ENCODE results near the gene RGS16. TPM values are rescaled to one million over a fixed set of nuclear protein-coding genes. Genes with fewer than 3 reads are reported as not detected.

The RGS16 gene
- total RNA-seq, 1 donor from 2014 or later, result 0.98 TPM

DNA sequence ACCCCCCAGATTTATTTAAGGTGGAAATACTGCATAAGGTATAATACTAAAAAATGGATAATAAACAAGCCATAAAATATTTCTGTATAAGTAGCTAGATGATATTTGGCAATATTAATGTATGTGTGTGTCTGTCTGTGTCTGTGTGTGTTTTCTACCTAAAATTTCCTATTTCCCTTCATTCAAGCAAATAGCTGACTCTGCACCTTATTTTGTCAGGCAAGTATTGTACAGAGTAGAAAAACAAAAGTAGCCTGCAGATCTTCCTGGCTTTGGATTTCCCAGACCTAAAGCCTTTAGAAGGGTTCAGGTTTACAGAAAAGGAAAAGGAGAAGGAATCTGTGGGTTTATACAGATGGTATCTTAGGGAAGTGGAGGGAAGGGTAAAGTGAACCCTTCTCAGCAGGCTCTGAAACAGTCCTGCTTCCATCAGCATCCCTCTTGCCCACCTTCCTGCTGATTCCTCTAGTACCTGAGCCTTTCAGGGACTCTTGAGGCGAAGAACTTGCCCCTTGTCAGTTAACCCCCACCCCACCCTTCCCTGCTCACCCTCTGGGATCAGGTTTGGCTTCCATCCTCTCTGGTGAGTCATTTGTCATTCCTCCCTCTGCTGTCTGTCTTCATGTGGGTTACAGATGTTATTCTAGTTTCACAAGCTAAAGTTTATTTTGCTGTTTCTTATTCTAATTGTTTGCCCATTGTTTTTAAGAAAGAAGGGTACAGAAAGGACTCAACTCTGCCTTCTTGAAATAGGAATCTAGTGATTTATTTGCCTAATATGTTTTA, 21.7 kb upstream of the RGS16 start:
- no peak overlapping the region for H3K27ac Mint-ChIP-seq

DNA sequence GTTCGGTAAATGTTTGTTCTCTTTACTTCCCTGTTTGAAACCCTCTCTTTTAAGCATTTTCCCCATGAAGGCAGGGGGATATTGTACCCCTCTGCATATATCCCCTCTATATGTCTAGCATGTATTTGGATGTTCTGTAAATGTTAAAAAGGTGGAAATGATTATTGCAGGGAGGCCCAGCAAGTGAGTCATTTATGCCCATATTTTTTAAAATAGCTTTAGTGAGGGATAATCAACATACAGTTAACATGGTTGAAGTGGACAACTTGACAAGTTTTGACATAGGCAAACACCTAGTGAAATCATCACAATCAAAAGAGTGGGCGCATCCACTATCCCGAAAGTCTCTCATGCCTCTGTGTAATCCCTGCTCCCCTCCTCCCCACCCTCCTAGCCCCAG, 20.8 kb upstream of the RGS16 start:
- Mint-ChIP-seq H3K27me3 (no peaks in the 10 kb centered on the region), H3K4me1 (ENCODE audit: low read depth) (no peaks in the 10 kb centered on the region), H3K4me3 (ENCODE audit: low read depth) (no peak overlapping the region), H3K9me3 (ENCODE audit: low read depth) (peaks cover 7% of the 10 kb centered on the region), H3K27ac (no peak overlapping the region), H3K36me3 (ENCODE audit: insufficient read depth) (no peaks in the 10 kb centered on the region)
- TF ChIP-seq, protein P1, sequence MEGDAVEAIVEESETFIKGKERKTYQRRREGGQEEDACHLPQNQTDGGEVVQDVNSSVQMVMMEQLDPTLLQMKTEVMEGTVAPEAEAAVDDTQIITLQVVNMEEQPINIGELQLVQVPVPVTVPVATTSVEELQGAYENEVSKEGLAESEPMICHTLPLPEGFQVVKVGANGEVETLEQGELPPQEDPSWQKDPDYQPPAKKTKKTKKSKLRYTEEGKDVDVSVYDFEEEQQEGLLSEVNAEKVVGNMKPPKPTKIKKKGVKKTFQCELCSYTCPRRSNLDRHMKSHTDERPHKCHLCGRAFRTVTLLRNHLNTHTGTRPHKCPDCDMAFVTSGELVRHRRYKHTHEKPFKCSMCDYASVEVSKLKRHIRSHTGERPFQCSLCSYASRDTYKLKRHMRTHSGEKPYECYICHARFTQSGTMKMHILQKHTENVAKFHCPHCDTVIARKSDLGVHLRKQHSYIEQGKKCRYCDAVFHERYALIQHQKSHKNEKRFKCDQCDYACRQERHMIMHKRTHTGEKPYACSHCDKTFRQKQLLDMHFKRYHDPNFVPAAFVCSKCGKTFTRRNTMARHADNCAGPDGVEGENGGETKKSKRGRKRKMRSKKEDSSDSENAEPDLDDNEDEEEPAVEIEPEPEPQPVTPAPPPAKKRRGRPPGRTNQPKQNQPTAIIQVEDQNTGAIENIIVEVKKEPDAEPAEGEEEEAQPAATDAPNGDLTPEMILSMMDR (IDR thresholded peaks at IDR 0.05; ENCODE audit: unreplicated experiment), result no peak
- DNase-seq (ENCODE audit: low spot score, unreplicated experiment), result no peak

More for the DNA sequence above, 21.7 kb upstream of the RGS16 start:
- H3K27me3 Mint-ChIP-seq, result no peaks in the 10 kb centered on the region
- H3K36me3 Mint-ChIP-seq (ENCODE audit: insufficient read depth), result no peaks in the 10 kb centered on the region
- TF ChIP-seq, protein P1 (IDR thresholded peaks at IDR 0.05; ENCODE audit: unreplicated experiment), result no peak
- H3K4me1 Mint-ChIP-seq (ENCODE audit: low read depth), result peaks cover 7% of the 10 kb centered on the region
- H3K4me3 Mint-ChIP-seq (ENCODE audit: low read depth), result no peak overlapping the region
- peaks cover 3% of the 10 kb centered on the region for H3K9me3 Mint-ChIP-seq (ENCODE audit: low read depth)
- no peak for DNase-seq (ENCODE audit: low spot score, unreplicated experiment)

DNA sequence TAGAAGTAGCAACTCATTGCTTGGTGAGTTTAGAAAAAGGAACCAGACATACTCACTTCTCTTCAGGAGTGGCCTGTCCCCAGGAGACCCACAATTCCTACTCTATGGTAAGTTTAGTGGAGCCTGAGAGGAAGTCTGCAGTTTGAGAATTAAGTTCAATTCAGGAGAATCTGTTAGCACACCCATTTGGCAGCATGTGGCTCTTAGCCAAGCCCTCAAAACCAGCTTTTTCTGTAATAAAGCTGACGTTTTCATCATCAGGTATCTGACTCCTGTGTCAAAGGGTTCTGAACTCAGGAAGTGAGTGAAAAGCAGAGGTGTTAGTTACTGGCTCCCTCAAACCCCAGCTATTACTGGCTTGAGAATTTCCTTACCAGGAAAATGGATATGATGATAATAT, 20.4 kb upstream of the RGS16 start:
- H3K4me1 Mint-ChIP-seq (ENCODE audit: low read depth), result no peaks in the 10 kb centered on the region
- no peak for DNase-seq (ENCODE audit: low spot score, unreplicated experiment)
- peaks cover 7% of the 10 kb centered on the region for H3K9me3 Mint-ChIP-seq (ENCODE audit: low read depth)
- TF ChIP-seq, protein P1 (IDR thresholded peaks at IDR 0.05; ENCODE audit: unreplicated experiment), result no peak
- no peaks in the 10 kb centered on the region for H3K36me3 Mint-ChIP-seq (ENCODE audit: insufficient read depth)
- H3K27me3 Mint-ChIP-seq, result no peaks in the 10 kb centered on the region
- no peak overlapping the region for H3K27ac Mint-ChIP-seq
- no peak overlapping the region for H3K4me3 Mint-ChIP-seq (ENCODE audit: low read depth)

DNA sequence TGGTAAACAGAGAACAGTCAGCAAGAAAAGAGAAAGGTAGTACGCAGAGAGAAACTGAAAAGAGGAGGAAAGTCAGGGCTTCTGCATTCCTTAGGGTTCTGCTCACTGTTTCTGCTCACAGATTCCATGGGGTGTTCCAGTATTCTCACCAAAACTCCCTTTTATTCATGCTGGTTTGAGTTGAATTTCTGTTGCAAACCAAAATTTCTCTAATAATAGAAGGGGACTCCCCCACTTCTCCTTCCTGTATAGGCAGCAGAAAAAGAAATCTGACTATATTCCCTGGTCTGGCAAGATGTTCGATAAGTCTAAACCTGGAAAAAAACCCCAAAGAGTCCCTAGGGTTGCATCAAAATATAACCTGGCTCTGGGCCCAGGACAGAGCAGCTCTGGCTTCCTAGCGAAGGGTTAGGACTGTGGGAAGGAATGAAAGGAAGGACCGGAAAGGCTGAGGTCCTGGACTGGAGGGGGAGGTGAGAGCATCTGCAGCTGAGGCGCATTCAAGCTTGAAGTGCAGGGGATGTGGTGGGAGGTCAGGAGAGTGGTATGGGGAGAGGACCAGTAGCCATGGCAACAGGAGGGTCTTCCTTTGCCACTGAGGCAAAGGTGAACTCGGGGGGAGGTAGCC, 18.8 kb upstream of the RGS16 start:
- Mint-ChIP-seq H3K27ac (no peak overlapping the region), H3K4me1 (ENCODE audit: low read depth) (no peaks in the 10 kb centered on the region)

DNA sequence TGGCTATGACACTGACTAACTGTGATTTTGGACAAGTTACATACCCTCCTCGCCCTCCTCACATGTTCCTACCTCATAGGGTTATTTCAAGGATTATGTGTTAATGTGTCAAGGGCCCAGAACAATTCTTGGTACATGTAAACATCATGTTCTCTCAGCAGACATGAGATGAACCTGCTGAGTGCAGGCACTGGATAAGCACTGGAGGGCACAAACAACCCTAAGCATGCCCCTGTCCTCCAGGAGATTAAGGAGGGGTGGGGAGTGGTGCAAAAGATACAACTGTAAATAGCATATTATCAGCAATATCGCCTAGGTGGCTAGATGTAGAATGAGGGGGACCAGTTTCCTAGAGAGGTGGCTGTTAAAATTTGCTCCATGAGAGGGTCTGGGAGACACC, 17.7 kb upstream of the RGS16 start:
- Mint-ChIP-seq H3K36me3 (ENCODE audit: insufficient read depth) (no peaks in the 10 kb centered on the region), H3K4me3 (ENCODE audit: low read depth) (no peak overlapping the region), H3K27ac (no peak overlapping the region), H3K9me3 (ENCODE audit: low read depth) (peaks cover 7% of the 10 kb centered on the region), H3K4me1 (ENCODE audit: low read depth) (peaks cover 9% of the 10 kb centered on the region), H3K27me3 (peaks cover 15% of the 10 kb centered on the region)
- TF ChIP-seq, protein P1 (IDR thresholded peaks at IDR 0.05; ENCODE audit: unreplicated experiment), result no peak
- no peak for DNase-seq (ENCODE audit: low spot score, unreplicated experiment)

More for the DNA sequence above, 18.8 kb upstream of the RGS16 start:
- no peak overlapping the region for H3K4me3 Mint-ChIP-seq (ENCODE audit: low read depth)
- no peak for DNase-seq (ENCODE audit: low spot score, unreplicated experiment)
- peaks cover 6% of the 10 kb centered on the region for H3K27me3 Mint-ChIP-seq
- TF ChIP-seq, protein P1 (IDR thresholded peaks at IDR 0.05; ENCODE audit: unreplicated experiment), result no peak
- no peaks in the 10 kb centered on the region for H3K36me3 Mint-ChIP-seq (ENCODE audit: insufficient read depth)
- H3K9me3 Mint-ChIP-seq (ENCODE audit: low read depth), result peaks cover 7% of the 10 kb centered on the region
